Activated T-helper 9 cell treated with anti-CD3 and anti-CD28 coated beads, Interleukin-2, amount 50 U/mL, for 16 hours (primary cell): Measurements from ENCODE around the gene AMZ1.
A peak's percentile ranks its signal among the peaks of the same experiment; 100 is the strongest.

Experiments
- DNase-seq: peaks from one replicate; pipeline ENCODE4 v3.0.0-alpha.2; 2020; ENCODE audit warnings: low read depth

Gene AMZ1

DNA sequence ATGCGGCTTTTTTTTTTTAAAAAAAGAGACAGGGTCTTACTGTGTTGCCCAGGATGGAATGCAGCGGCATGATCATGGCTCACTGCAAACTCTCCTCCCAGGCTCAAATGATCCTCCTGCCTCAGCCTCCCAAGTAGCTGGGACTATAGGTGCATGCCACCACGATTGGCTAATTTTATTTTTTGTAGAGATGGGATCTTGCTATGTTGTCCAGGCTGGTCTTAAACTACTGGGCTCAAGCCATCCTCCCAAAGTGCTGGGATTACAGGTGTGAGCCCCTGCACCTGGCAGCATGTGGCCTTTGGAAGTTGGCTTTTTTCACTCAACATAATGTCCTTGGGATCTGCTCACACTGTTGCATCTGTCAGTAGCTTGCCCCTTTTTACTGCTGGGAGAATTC lies 65.1 kb downstream of the AMZ1 start:
- no peak for DNase-seq

DNA sequence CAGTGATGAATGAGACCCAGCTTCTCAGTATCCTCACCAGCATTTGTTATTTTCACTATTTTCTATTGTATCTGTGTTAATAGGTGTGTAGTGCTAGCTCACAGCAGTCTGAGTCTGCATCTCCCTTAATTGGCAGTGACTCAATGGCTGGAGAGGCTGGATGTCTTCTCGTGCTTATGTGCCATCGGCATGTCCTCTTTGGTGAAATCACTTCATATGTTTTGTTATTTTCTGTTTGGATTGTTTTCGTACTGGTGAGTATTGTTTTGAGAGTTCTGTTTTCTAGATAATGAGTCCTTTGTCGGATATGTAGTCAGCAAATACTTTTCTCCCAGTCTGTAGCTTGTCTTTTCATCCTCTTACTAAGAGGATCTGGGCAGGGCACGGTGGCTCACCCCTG lies 66.1 kb downstream of the AMZ1 start:
- no peak for DNase-seq

DNA sequence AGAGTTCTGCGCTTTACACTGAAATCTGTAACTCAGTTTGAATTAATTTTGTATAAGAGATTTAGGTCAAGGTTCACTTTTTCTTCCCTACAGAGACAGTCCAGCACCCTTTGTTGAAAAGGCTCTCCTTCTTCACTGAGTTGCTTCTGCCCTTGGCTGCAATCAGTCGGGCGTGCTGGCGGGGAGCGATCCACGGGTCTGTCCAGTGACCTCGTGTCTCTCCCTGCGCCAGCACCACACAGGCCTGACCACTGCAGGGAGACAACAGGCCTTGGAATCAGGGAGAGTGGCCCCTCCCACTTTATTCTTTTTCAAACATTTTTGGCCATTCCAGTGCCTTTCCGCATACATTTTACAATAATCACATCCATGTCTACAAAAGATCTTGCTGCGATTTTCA lies 66.9 kb downstream of the AMZ1 start:
- DNase-seq, result no peak

DNA sequence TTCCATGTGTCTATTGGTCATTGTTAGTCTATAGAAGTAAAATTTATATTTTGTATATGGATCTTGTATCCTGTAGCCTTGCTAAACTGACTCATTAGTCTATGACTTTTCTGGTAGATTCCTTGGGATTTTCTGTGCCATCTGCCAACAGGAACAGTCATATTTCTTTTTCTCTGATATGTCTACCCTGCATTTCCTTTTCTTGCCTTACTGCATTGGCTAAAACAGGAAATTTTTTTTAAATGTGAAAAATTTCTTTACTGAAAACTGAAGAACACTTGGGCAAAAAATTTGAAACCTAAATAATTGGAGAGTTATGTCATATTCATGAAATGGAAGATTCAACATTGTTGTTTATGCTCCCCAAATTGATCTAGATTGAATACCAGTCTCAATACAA lies 67.5 kb downstream of the AMZ1 start:
- no peak for DNase-seq

DNA sequence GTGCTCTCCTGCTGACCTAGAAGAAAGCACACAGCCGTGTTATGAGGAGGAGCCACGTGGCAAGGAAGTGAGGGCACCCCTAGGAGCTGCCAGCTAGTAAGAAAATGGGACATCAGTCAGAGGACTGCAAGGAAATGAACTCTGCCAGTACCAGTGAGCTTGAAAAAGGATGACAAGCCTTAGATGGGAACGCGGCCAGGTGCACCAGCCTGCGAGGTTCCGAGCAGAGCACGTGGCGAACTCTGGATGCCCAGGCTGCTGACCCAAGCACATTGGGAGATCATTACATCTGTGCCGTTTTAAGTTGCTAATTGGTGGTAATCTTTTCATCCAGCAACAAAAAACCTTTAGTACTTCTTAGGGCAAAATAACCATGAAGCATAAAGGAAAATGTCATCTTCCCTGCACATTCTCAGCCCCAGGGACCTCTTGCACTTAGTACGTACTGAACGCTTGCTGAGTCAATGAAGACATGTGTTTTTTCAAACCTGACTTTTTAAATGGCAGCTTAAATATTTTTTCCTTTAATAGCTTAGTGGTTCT lies 69.4 kb downstream of the AMZ1 start:
- DNase-seq, result no peak

DNA sequence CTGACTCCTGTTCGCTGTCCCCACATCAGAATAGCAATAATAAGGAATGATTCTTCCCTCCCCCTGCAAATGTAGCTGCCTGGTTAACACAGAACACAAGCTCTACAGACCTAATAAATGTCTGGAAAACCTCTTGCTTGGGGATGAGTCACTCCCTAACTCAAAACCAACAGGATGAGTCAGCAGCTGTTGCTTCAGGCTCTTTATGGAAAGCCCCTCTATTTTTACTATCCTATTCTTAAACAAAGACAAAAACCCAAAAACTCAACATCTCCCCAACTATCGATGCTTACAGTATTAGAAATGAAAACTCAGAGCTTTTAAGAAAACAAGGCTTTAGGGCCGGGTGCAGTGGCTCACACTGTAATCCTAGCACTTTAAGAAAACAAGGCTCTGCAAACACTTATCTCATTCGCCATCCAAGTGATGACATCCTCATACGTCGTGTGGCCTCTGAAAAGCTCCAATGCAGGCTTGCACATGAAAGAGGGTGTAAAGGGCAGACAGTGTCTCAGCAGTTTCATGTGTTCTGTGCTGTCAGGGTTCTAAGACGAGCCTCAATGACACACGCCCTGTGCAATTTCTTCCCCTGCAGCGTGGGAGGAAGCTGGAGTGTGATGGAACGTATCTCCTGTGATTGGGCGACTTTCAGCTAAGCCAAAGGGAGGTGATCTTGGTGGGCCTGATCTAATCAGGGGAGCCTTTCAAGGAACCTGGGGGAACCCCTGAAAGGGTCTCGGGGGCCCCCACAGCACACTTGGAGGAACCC lies 70.1 kb downstream of the AMZ1 start:
- peak; percentile 57 for DNase-seq

DNA sequence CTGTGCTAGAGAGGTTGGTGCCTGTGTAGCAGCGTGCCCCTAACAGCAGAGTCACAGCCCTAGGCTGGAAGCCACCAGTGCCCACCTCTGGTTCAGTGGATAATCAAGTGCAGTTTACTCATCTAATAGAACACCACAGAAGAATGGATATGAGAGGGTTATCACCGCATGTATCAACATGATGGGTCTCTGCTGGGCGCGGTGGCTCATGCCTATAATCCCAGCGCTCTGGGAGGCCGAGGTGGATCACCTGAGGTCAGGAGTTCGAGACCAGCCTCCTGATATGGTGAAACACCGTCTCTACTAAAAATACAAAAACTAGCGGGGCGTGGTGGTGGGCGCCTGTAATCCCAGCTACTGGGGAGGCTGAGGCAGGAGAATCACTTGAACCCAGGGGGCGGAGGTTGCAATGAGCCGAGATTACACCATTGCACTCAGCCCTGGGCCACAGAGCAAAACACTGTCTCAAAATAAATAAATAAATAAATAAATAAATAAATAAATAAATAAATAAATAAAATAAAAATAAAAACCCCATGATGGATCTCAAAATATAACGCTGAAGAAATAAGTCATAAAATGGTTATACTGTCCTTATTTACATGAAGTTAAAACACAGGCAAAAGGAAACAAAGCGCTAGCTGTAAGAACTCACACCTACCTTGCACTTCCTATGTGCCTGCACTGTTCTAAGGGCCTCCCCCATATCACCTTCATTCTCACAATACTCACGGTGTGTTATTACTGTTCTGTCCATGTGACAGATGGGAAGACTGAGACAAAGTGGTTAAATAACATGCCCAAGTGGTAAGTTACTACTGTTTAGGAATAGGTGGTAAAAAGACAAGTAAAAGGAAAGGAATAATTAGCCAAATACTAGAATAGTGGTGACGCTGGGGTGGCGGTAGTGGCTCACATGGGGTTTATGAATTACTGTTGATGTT lies 70.9 kb downstream of the AMZ1 start:
- no peak for DNase-seq

DNA sequence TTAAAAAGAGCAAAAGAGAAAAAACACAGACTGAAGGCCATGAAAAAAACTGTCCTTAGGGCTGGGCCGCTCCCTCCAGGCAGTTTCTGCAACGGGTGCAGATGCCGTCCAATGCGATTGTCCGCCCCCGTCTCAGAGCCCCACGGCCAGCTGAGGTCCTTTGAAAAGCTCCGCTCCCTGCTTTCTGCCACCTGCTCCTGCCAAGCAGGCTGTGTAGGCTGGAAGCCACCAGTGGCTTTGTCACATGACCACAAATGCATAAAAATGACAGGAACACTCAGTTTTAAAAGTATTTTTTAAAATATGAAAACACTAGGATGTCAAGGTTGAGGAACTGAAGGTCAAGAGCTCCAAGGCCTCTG lies 71.7 kb downstream of the AMZ1 start:
- no peak for DNase-seq

DNA sequence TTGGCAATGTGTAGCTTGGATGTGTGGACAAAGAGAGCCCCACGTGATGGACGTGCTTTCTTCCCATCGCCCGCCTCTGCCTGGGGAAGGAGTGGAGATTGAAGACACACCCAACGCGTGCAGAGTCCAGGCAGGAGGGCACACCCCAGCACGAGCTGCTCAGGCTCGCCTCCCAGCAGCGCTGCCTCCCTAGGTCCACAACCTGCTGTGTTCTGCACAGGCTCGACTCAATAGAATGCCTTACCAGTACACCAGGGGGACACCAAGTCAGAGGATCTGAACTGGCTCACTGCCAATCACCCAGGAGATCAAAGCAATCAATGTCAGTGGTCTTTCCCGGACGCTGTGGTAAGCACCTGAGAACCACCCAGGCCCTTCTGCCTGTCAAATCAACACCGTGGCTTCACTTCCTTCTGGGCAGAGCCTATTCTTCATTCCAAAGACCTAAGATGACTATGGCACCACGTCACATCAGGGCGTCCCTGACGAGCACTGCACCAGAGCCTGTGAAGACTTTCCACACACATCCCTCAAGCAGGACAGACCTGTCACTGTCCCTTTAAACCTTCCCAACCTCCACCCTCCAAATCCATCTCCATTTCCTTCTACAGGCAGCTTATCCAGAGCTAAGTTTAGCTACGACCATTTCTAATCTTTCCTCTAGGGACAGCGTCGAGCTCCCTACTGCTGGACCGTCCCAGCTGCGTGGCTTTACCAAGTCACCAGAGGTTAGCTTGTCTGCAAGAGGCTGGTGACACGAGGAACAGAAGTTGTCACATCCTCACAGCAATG lies 72.3 kb downstream of the AMZ1 start:
- DNase-seq, result no peak

DNA sequence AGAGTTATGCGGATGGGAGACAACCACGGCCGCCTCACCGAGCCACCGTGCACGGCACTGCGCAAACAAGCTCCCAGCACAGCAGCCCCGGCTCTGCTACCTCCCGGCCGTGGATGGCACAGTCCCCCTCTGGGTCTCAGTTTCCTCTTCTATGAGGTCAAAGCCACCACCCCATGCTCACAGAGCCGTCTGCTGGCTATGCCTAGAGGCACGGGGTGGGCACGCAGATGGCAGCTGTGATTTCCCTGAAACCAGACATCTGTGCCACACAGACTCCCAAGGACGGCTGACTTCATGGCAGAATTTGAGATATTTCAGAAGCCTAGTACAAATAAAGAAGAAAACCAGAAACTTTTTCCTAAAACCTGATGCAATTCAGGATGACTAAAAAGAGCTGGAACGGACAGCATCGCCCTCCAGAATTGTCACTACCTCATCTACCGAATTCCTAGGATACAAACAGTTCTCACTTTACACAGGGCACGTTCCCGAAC lies 73.2 kb downstream of the AMZ1 start:
- DNase-seq, result no peak

DNA sequence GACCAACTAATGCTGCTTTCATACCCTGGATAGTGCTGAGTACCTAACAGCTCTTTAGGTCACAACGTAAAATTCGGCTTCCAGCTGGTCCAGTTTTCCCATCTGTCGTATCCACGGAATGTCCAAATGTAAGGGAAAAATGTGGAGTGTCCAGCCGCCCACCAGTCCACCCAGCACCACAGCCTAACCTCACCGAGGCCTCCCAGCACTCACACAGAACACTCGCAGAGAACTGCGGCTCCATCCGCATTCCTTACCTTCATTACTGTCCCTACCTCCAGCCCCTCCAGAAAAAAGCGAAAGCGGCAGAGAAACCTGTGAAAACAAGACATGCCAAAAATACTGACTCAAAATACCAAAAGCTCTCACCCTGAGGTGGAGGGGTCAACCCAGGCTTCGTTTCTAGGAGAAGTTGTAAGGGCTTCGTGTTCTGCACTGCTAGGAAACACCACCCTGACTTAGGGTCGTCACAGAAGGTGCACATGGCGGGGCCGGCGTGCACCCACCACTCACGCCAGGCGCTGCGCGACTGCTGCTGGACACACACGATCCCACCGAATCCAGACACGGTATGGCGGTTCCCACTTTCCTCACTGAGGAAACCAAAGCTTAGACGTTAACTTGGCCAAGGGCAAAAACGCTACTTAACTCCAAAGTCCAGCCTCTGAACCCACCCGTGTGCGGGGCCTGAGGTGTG lies 73.9 kb downstream of the AMZ1 start:
- DNase-seq, result no peak

DNA sequence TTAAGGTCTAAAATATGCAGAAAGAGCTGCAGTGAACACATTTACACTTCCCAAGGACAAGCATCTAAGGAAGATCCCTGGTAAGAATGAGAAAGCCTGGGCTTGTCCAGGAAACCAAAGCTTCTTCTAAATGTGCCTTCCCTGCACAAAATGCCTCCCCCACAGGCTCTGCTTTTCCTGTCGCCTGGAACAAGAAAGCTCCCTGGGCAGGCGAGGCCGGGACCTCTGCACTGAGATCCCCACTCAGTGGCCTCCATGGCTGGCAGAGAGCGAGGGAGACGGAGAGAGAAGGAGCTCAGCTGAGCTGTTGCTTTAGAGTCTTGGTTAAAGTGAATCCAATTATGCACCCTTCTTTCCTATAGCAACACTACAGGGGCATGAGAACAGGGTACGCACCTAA lies 75.6 kb downstream of the AMZ1 start:
- no peak for DNase-seq

DNA sequence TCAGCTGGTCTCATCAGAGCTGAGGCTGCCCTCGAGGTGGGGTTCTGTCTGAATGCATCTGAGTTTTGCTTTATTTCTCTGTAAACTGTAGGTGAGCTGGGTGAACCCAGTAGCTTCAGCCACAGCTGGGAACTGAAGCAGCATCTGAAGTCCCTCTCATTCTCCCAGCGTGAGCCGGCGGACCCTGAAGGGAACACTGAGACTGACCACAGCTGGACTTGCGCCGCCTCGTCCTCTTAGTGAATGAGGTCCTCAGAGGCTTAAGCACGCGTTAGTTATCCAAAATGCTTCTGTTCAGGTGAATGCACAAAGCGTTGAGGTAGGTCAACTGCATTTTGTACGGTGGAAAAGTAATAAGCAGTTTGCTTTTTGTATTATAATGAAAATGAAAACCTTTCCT lies 76.6 kb downstream of the AMZ1 start:
- no peak for DNase-seq
